ENCODE results near the gene COL6A2. TPM values are rescaled to one million over a fixed set of nuclear protein-coding genes. Genes with fewer than 3 reads are reported as not detected.
A peak's percentile ranks its signal among the peaks of the same experiment; 100 is the strongest.

COL6A2 gene
- total RNA-seq, 1 donor from 2014 or later, result 34.9 TPM

GRCh38 chr21:46110499-46111192, 12.7 kb downstream of the COL6A2 start:
- ATAC-seq, result peak; percentile 27
- peak; percentile 42 for DNase-seq (ENCODE audit: low spot score)

DNA sequence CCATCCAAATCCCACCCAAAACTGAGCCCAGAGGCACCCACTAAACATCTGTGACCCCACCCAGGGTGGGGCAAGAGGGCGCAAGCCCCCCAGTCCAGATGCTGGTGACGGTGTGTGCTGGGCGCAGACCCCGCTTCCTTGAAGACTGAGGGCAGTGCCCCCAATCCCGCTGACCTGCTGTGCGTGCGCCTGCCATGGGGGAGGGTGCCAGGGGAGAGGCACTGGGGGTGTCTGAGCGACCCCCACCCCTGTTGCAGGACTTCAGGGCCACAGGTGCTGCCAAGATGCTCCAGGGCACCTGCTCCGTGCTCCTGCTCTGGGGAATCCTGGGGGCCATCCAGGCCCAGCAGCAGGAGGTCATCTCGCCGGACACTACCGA, 13.3 kb downstream of the COL6A2 start:
- DNase-seq (ENCODE audit: low spot score) (peak; percentile 38), ATAC-seq (no peak)

DNA sequence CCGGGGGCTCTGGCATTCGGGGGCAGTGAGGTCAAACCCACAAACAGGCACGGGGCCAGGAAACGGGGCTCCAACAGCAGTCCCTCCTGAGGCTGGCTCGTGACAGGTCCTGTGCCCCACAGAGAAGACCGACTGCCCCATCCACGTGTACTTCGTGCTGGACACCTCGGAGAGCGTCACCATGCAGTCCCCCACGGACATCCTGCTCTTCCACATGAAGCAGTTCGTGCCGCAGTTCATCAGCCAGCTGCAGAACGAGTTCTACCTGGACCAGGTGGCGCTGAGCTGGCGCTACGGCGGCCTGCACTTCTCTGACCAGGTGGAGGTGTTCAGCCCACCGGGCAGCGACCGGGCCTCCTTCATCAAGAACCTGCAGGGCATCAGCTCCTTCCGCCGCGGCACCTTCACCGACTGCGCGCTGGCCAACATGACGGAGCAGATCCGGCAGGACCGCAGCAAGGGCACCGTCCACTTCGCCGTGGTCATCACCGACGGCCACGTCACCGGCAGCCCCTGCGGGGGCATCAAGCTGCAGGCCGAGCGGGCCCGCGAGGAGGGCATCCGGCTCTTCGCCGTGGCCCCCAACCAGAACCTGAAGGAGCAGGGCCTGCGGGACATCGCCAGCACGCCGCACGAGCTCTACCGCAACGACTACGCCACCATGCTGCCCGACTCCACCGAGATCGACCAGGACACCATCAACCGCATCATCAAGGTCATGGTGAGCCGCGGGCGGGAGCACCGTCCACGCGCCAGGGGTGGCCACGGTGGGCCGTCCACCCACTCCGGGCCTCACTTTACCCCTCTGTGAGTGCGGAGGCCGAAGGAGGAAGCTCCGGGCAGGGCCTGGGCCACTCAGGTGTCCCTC, 14.2 kb downstream of the COL6A2 start:
- peak; percentile 4 for ATAC-seq
- peak; percentile 47 for DNase-seq (ENCODE audit: low spot score)

DNA sequence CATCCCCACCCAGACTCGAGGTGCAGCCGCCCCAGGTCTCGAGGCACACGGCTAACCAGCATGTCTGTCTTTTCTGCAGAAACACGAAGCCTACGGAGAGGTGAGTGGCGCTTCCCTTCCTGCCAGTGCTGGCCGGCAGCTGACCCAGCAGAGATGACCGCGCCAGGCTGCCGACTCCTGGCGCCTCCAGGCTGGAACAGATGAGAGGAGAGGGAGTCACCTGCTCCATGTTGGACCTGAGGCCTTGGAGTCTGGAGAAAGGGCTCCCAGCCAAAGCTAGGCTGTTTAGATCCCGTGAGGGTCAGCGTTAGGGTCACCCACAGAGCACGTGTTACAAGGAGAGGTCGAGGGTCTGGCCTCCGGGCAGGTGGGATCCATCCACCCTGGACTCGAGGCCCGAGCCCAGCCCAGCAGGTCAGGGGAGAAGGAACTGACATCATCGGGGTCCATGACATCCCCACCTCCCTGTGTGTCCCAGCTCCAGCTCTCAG, 14.9 kb downstream of the COL6A2 start:
- DNase-seq (ENCODE audit: low spot score) (peak; percentile 41), ATAC-seq (no peak)

- peak; percentile 38 for DNase-seq (ENCODE audit: low spot score)
- ATAC-seq, result no peak
Observed at GRCh38 chr21:46113497-46114176, 15.7 kb downstream of the COL6A2 start.

DNA sequence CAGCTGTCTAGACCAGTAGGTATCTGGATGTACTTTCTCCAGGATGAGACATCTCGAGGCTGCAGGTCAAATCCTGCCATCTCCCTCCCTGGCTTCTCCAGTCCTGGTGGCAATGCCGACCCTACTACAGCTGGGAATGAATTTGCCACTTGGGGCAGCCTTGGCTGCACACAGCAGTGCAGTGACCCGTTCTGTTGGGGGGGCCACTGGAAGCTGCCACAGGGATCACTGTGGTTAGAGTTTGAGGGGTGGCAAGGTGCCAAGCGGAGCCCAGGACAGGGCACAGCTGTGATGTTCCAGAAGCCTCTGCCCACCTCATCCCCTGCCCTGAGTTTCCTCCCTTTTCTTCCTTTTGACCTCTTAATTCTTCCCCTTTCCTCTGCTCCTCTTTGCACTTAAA, 17.1 kb downstream of the COL6A2 start:
- no peak for ATAC-seq
- peak; percentile 47 for DNase-seq (ENCODE audit: low spot score)

DNA sequence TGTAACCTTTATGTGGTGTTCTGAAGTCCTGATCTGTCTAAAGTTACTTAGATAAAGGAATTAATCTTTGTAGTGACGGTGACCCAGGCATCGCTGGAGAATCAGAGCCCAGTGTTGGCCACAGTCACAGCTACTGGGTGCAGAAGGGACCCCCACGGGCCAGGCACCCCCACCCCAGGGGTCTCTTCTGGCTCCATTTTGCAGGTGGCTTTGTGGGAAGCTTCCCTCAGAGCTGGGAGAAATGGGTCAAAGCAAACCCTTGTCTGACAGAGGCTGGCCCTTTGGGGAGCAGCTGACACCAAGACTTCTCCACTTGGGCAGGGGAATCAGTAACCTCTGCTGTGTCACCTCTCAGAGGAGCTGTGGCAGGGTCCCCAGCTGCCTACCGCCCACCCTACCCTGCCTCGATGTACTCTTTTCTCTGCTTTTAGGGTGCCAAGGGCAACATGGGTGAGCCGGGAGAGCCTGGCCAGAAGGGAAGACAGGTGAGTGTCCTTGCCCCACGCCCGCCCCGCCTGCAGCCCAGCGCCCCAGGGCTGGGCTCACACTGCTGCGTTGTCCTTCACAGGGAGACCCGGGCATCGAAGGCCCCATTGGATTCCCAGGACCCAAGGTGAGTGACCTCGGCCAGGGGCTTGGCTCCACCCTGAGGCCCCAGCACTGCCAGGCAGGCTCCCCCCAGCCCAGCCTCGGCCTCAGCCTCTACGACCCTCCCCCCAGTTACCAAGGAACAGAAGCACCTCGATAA, 17.7 kb downstream of the COL6A2 start:
- ATAC-seq (no peak), DNase-seq (ENCODE audit: low spot score) (peak; percentile 40)

- peak; percentile 45 for DNase-seq (ENCODE audit: low spot score)
- no peak for ATAC-seq
Observed at GRCh38 chr21:46116189-46116775, 18.4 kb downstream of the COL6A2 start.

- ATAC-seq, result peak; percentile 8
- peak; percentile 45 for DNase-seq (ENCODE audit: low spot score)
Observed at GRCh38 chr21:46116776-46117585, 19.1 kb downstream of the COL6A2 start.

- ATAC-seq (no peak), DNase-seq (ENCODE audit: low spot score) (no peak)
Observed at GRCh38 chr21:46117586-46118315, 19.8 kb downstream of the COL6A2 start.

DNA sequence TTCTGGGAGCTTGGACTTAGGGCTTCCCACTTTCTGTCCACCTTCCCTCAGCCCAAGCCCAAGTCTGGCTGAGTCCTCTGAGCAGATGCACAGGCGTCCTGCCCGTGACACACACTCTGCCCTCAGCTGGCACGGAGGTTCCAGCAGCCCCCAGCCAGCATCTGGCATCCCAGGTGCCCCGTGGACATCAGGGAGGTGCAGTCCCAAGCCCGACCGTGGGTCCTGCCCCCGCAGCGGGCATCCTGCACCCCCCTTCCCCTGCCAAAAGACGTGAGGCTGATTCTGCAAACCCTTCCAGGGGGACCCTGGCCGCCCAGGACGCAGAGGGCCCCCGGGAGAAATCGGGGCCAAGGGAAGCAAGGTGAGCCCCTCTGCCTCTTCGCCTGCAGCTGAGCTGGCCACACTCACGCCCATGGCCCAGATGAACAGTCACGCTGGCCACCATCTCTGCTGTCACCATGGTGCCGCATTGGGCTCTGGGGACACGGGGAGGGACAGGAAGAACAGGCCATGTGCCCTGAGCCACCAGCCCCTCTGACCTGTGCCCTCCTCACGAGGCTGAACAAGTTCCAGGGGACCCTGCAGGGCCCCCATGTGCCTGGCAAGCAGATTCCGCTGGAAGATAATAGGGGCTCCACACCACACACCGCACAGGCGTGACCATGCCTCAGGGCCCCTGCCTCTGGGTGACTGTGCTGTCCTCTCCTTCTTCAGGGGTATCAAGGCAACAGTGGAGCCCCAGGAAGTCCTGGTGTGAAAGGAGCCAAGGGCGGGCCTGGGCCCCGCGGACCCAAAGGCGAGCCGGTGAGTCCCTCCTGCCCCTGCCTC, 20.6 kb downstream of the COL6A2 start:
- ATAC-seq (no peak), DNase-seq (ENCODE audit: low spot score) (peak; percentile 47)

- peak; percentile 45 for DNase-seq (ENCODE audit: low spot score)
Observed at GRCh38 chr21:46119144-46119636, 21.3 kb downstream of the COL6A2 start.

GRCh38 chr21:46119637-46120271, 21.8 kb downstream of the COL6A2 start:
- DNase-seq (ENCODE audit: low spot score), result peak; percentile 36
- ATAC-seq, result no peak

More at GRCh38 chr21:46119144-46119636, 21.3 kb downstream of the COL6A2 start:
- ATAC-seq, result no peak

DNA sequence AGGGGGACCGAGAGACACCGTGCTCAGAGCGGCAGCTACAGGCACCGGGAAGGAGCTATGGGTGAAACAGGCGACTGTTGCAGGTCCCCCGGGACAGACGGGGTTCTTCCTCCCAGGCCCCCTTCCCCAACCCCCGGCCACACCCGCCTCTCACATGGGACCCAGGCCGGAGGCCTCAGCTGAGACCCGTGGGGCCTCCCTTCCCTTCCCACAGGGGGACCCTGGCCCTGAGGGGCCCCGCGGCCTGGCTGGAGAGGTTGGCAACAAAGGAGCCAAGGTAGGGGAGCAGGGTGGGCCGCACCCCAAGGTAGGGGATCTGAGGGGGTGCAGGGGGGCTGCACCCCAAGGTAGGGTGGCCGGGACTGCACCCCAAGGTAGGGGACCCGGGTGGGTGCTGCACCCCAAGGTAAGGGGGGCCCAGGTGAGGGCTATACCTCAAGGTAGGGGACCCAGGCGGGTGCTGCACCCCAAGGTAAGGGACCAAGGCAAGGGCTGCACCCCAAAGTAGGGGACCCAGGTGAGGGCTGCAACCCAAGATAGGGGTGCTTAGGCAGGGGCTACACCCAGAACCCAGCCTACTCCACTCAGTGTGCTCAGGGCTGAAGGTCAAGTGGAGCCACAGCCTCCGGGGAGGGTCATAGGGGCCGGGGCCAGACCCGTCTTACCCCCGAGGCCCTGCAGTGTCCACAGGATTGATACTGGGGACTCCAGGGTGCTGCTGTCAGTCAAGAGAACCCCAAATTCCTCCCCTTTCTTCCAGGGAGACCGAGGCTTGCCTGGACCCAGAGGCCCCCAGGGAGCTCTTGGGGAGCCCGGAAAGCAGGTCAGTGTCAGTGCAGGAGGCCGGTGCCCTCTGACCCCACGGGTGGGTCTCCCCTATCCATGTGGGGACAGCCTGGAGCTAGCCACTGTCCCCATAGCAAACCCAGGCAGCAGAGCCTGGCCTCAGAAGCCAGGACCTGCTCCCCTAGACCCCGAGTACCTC, 22.7 kb downstream of the COL6A2 start:
- DNase-seq (ENCODE audit: low spot score) (peak; percentile 45), ATAC-seq (no peak)

DNA sequence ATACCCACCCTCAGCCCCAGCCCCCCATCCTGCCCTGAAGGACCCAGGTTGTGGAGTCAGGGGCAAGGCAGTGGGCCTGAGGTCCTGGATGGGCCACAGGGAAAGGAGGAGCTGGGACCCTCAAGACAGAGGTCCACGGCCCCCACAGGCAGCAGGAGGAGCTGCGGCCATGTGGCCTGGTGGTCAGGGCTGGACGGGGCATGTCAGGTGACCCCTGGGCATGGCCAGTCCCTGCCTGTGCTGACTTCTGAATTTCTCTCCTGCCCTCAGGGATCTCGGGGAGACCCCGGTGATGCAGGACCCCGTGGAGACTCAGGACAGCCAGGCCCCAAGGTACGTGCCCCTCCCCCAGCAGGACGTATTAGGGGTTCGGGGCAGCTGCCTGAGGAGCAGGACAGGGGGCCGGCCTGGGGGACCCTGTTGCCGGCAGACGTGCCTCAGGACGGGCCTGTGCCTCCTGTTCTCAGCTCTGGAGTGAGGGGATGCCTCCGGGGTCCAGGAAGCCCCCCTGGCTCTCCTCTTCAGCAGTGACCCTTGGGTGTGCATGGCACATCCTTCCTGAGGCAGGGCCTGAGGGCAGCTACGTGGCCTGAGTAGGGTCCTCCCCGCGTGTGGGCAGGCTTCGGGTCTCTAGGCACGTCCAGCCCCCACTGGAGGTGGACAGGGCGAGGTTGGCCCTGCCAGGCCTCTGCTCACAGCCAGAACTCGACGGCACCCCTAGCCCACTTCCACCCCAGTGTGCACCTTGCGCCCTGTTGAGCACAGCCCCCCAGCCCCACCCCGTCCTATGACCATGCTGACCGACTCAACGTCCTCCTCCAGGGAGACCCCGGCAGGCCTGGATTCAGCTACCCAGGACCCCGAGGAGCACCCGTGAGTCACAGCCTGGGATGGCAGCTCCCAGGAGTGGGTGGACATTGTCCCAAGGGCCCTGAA, 23.6 kb downstream of the COL6A2 start:
- DNase-seq (ENCODE audit: low spot score), result peak; percentile 48
- no peak for ATAC-seq
